A673 (cell line): ENCODE measurements around the gene ADAMTS13.

Source experiments
- CTCF ChIP-seq: fragments of 300-800, 200-600 bp; sonication (generic); conservative IDR thresholded peaks from 2 replicates; pipeline ENCODE4 v1.5.1; 2017; ENCODE audit warnings: low read depth, mild to moderate bottlenecking, antibody characterized with exemption, low read length, moderate library complexity, mixed read lengths
- EZH2 ChIP-seq: fragments of 200-600 bp; sonication (generic); IDR thresholded peaks from 2 replicates; pipeline ENCODE4 v1.6.1; 2017; ENCODE audit warnings: borderline replicate concordance, low read depth, mild to moderate bottlenecking, mixed read lengths, antibody characterized with exemption, low read length; ENCODE audit not compliant: poor library complexity, severe bottlenecking

- TF ChIP-seq CTCF: no peak
- no peak for TF ChIP-seq EZH2
Measured at GRCh38 chr9:133492061-133493021, 70.2 kb downstream of the ADAMTS13 start.
